Measurements from ENCODE around the gene PKD1. TPM values are rescaled to one million over a fixed set of nuclear protein-coding genes. Genes with fewer than 3 reads are reported as not detected.

PKD1 gene
- total and polyA plus RNA-seq, 7 donors, result 10.6 to 372 (median 81.6) TPM

GRCh38 chr16:2071454-2072202 lies 64.1 kb downstream of the PKD1 start:
- WGBS, 2 donors, result 90 to 92% methylated on average over 34 of the region's 34 CpGs
- TF ChIP-seq EP300 (IDR thresholded peaks at IDR 0.05), result no peak
- no peak for TF ChIP-seq CTCF (IDR thresholded peaks at IDR 0.05)
- TF ChIP-seq POLR2A (IDR thresholded peaks at IDR 0.05), result no peak
- TF ChIP-seq POLR2AphosphoS5 (IDR thresholded peaks at IDR 0.05), result no peak

GRCh38 chr16:2070576-2071453 lies 64.9 kb downstream of the PKD1 start:
- 95 to 96% methylated on average over 29 of the region's 29 CpGs for WGBS, 2 donors
- H3K27ac ChIP-seq, result no peak overlapping the region
- no peak for TF ChIP-seq POLR2A (IDR thresholded peaks at IDR 0.05)
- no peak for TF ChIP-seq EP300 (IDR thresholded peaks at IDR 0.05)
- no peak for TF ChIP-seq CTCF (IDR thresholded peaks at IDR 0.05)
- TF ChIP-seq POLR2AphosphoS5 (IDR thresholded peaks at IDR 0.05), result no peak
- no peaks in the 10 kb centered on the region for H3K27me3 ChIP-seq
- H3K4me1 ChIP-seq, result peaks cover 0 to 4% (median 0%) of the 10 kb centered on the region in 4 donors
- no peaks in the 10 kb centered on the region for H3K9me3 ChIP-seq
- no peak overlapping the region for H3K4me3 ChIP-seq
- intact Hi-C loops (cut with DNase I), result no loop called here
- peaks cover 37 to 94% (median 45%) of the 10 kb centered on the region in 4 donors for H3K36me3 ChIP-seq
- no peak for DNase-seq

More at GRCh38 chr16:2071454-2072202, 64.1 kb downstream of the PKD1 start:
- peaks cover 39 to 94% (median 46%) of the 10 kb centered on the region in 4 donors for H3K36me3 ChIP-seq
- peak overlapping the region in 1 of 4 donors; percentile 52 for H3K27ac ChIP-seq
- no peaks in the 10 kb centered on the region for H3K27me3 ChIP-seq
- DNase-seq, result no peak
- peaks cover 0 to 4% (median 0%) of the 10 kb centered on the region in 4 donors for H3K4me1 ChIP-seq
- H3K4me3 ChIP-seq, result no peak overlapping the region
- no peaks in the 10 kb centered on the region for H3K9me3 ChIP-seq
- intact Hi-C loops (cut with DNase I), result no loop called here

GRCh38 chr16:2066139-2066538 lies 69.6 kb downstream of the PKD1 start:
- no peaks in the 10 kb centered on the region for H3K27me3 ChIP-seq
- intact Hi-C loops (cut with DNase I), result no loop called here
- H3K4me3 ChIP-seq, result no peak overlapping the region
- H3K4me1 ChIP-seq, result no peaks in the 10 kb centered on the region
- WGBS, 2 donors, result 98% methylated on average over 11 of the region's 11 CpGs
- H3K36me3 ChIP-seq, result peaks cover 15 to 93% (median 37%) of the 10 kb centered on the region in 4 donors
- no peak for DNase-seq
- H3K9me3 ChIP-seq, result no peaks in the 10 kb centered on the region
- no peak overlapping the region for H3K27ac ChIP-seq
- TF ChIP-seq CTCF (IDR thresholded peaks at IDR 0.05) (no peak), POLR2AphosphoS5 (IDR thresholded peaks at IDR 0.05) (no peak), POLR2A (IDR thresholded peaks at IDR 0.05) (no peak), EP300 (IDR thresholded peaks at IDR 0.05) (no peak)

- 84 to 93% methylated on average over 16 of the region's 16 CpGs for WGBS, 2 donors
- H3K27ac ChIP-seq, result no peak overlapping the region
- TF ChIP-seq POLR2A (IDR thresholded peaks at IDR 0.05) (no peak), POLR2AphosphoS5 (IDR thresholded peaks at IDR 0.05) (no peak), CTCF (IDR thresholded peaks at IDR 0.05) (no peak), EP300 (IDR thresholded peaks at IDR 0.05) (no peak)
- H3K27me3 ChIP-seq, result no peaks in the 10 kb centered on the region
- intact Hi-C loops (cut with DNase I), result no loop called here
- no peaks in the 10 kb centered on the region for H3K4me1 ChIP-seq
- DNase-seq, result no peak
- H3K36me3 ChIP-seq, result peaks cover 9 to 95% (median 32%) of the 10 kb centered on the region in 4 donors
- no peak overlapping the region for H3K4me3 ChIP-seq
- H3K9me3 ChIP-seq, result no peaks in the 10 kb centered on the region
These were observed 71.2 kb downstream of the PKD1 start for GRCh38 chr16:2064368-2064945.

All from sigmoid colon (tissue), 7 donors.